ENCODE results near the gene NEUROG2. TPM values are rescaled to one million over a fixed set of nuclear protein-coding genes. Genes with fewer than 3 reads are reported as not detected.
A peak's percentile ranks its signal among the peaks of the same experiment; 100 is the strongest.

NEUROG2 gene
- polyA plus RNA-seq, 3 donors = 0.12 TPM; not detected in 2

GRCh38 chr4:112546476-112546875 lies 30.5 kb upstream of the NEUROG2 start:
- TF ChIP-seq, protein P1, sequence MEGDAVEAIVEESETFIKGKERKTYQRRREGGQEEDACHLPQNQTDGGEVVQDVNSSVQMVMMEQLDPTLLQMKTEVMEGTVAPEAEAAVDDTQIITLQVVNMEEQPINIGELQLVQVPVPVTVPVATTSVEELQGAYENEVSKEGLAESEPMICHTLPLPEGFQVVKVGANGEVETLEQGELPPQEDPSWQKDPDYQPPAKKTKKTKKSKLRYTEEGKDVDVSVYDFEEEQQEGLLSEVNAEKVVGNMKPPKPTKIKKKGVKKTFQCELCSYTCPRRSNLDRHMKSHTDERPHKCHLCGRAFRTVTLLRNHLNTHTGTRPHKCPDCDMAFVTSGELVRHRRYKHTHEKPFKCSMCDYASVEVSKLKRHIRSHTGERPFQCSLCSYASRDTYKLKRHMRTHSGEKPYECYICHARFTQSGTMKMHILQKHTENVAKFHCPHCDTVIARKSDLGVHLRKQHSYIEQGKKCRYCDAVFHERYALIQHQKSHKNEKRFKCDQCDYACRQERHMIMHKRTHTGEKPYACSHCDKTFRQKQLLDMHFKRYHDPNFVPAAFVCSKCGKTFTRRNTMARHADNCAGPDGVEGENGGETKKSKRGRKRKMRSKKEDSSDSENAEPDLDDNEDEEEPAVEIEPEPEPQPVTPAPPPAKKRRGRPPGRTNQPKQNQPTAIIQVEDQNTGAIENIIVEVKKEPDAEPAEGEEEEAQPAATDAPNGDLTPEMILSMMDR (IDR thresholded peaks at IDR 0.05) = no peak
- intact Hi-C loops (cut with micrococcal nuclease) = no loop called here
- no peak overlapping the region for H3K9ac ChIP-seq (ENCODE audit: insufficient read depth, low read length, poor library complexity, severe bottlenecking)
- no peaks in the 10 kb centered on the region for H3K36me3 ChIP-seq (replicated peaks in 1 of 2; ENCODE audit: control insufficient read depth in 1 of 2, insufficient read depth in 2 of 2, low read length in 2 of 2)
- no peak overlapping the region for H3K4me3 Mint-ChIP-seq
- H3K27me3 Mint-ChIP-seq (ENCODE audit: low read depth in 3 of 3) = no peaks in the 10 kb centered on the region
- no CpG with 5 or more reads among the region's 2 CpGs for WGBS (ENCODE audit: insufficient coverage)
- DNase-seq = no peak
- H3K27me3 ChIP-seq (ENCODE audit: control insufficient read depth in 2 of 2, insufficient read depth in 2 of 2, low read length in 2 of 2) = no peaks in the 10 kb centered on the region
- no peaks in the 10 kb centered on the region for H3K9me3 ChIP-seq (replicated peaks in 1 of 2; ENCODE audit: control insufficient read depth in 1 of 2, insufficient read depth in 1 of 2, low read length in 2 of 2)
- no peak overlapping the region for H3K4me2 ChIP-seq (replicated peaks; ENCODE audit: extremely low read depth, low read length, poor library complexity, severe bottlenecking)
- peak overlapping the region in 1 of 7 donors; percentile 59 for H3K27ac Mint-ChIP-seq
- H3K79me2 ChIP-seq (ENCODE audit: insufficient read depth, low read length) = no peaks in the 10 kb centered on the region
- peaks cover 2 to 3% of the 10 kb centered on the region in 2 donors for H3K36me3 Mint-ChIP-seq
- peaks cover 6 to 15% of the 10 kb centered on the region in 2 donors for H3K4me1 ChIP-seq (ENCODE audit: control insufficient read depth in 1 of 2, insufficient read depth in 2 of 2, low read length in 2 of 2)
- no peak overlapping the region for H2AFZ ChIP-seq (ENCODE audit: insufficient read depth, low read depth, low read length, poor library complexity, severe bottlenecking)
- no peaks in the 10 kb centered on the region for H3K9me3 Mint-ChIP-seq
- no peaks in the 10 kb centered on the region for H4K20me1 ChIP-seq (ENCODE audit: insufficient read depth, low read length)
- H3K4me1 Mint-ChIP-seq = peaks cover 11% of the 10 kb centered on the region
- no peak overlapping the region for H3K27ac ChIP-seq (ENCODE audit: low read depth in 1 of 2, low read length in 2 of 2)
- H3K4me3 ChIP-seq (replicated peaks in 1 of 3; ENCODE audit: low read depth in 2 of 3, low read length in 3 of 3) = no peak overlapping the region

DNA sequence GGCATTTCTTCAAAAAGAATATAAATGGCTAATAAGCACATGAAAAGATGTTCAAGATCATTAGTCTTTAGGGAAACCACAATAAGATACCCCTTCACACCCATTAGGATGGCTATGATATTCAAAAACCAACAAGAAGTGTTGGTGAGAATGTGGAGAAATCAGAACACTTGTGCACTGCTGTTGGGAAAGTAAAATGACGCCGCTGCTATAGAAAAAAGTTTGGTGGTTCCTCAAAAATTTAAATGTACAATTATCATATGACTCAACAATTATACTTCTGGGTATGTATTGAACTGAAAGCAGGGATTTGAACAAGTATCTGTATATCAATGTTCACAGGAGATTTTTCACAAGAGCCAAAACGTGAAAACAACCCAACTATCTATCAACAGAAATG lies 29.4 kb upstream of the NEUROG2 start:
- H3K4me3 ChIP-seq (replicated peaks in 1 of 3; ENCODE audit: low read depth in 2 of 3, low read length in 3 of 3) = no peak overlapping the region
- WGBS (ENCODE audit: insufficient coverage) = no CpG with 5 or more reads among the region's 3 CpGs
- TF ChIP-seq, protein P1 (IDR thresholded peaks at IDR 0.05) = no peak
- peaks cover 11% of the 10 kb centered on the region for H3K4me1 Mint-ChIP-seq
- no peaks in the 10 kb centered on the region for H4K20me1 ChIP-seq (ENCODE audit: insufficient read depth, low read length)
- intact Hi-C loops (cut with micrococcal nuclease) = no loop called here
- no peaks in the 10 kb centered on the region for H3K36me3 ChIP-seq (replicated peaks in 1 of 2; ENCODE audit: control insufficient read depth in 1 of 2, insufficient read depth in 2 of 2, low read length in 2 of 2)
- peak overlapping the region in 1 of 2 donors; percentile 26 for H3K4me3 Mint-ChIP-seq
- H3K27me3 Mint-ChIP-seq (ENCODE audit: low read depth in 3 of 3) = no peaks in the 10 kb centered on the region
- H3K79me2 ChIP-seq (ENCODE audit: insufficient read depth, low read length) = no peaks in the 10 kb centered on the region
- no peaks in the 10 kb centered on the region for H3K27me3 ChIP-seq (ENCODE audit: control insufficient read depth in 2 of 2, insufficient read depth in 2 of 2, low read length in 2 of 2)
- peak overlapping the region; percentile 26 for H3K4me2 ChIP-seq (replicated peaks; ENCODE audit: extremely low read depth, low read length, poor library complexity, severe bottlenecking)
- peaks cover 2 to 3% of the 10 kb centered on the region in 2 donors for H3K36me3 Mint-ChIP-seq
- DNase-seq = peak; percentile 21 to 53 (median 32)
- peak overlapping the region in 2 of 7 donors; percentile 23 to 67 for H3K27ac Mint-ChIP-seq
- H2AFZ ChIP-seq (ENCODE audit: insufficient read depth, low read depth, low read length, poor library complexity, severe bottlenecking) = no peak overlapping the region
- H3K9me3 Mint-ChIP-seq = no peaks in the 10 kb centered on the region
- no peak overlapping the region for H3K9ac ChIP-seq (ENCODE audit: insufficient read depth, low read length, poor library complexity, severe bottlenecking)
- H3K27ac ChIP-seq (ENCODE audit: low read depth in 1 of 2, low read length in 2 of 2) = peak overlapping the region in 1 of 2 donors; percentile 53
- peaks cover 6 to 15% of the 10 kb centered on the region in 2 donors for H3K4me1 ChIP-seq (ENCODE audit: control insufficient read depth in 1 of 2, insufficient read depth in 2 of 2, low read length in 2 of 2)
- no peaks in the 10 kb centered on the region for H3K9me3 ChIP-seq (replicated peaks in 1 of 2; ENCODE audit: control insufficient read depth in 1 of 2, insufficient read depth in 1 of 2, low read length in 2 of 2)
